NCI-H748 treated with DMSO at 0.1 percent for 48 hours (cell line): ENCODE data around the gene SLC66A1.

ENCODE experiments used
- DNase-seq: peaks from one replicate; lab custom pipeline; 2025; lab: John Stamatoyannopoulos, UW

Gene SLC66A1

DNA sequence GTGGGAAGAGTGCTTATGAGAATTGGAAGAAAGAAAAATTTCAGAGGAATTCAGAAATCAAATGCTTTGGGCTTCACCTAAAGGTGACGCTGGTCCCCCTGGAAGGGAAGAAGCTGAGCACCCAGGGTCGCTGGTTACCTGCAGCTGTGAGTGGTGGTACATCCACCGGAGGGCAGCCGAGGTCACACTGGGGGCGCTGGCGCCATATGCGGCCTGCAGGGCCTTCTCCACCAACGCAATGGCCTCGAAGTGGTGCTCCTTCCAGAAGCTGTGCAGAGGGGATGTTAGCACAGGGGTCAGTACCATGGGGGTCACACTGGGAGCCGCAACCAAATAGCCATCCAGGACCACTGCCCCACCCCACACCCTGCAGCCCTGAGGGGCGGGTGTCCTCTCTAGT, 6.2 kb upstream of the SLC66A1 start:
- DNase-seq = no peak

DNA sequence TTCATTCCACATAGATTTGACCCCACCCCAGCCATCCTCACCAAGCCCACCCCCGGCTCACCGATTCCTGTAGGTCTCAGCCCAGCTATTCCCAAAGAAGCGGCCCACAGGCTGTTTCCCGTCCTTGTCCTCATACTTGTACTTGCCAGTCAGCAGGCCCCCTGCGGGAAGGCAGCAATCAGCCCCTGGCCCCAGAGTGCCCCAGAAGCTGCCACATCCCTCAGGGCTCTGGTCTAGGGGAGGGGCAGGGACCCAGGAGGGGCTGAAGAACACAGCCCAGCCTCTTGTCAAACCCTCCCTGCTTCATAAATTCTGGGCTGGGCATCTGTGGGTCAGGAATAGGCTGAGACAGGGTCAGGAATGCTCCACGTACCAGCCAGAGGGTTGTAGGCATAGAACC, 5.2 kb upstream of the SLC66A1 start:
- DNase-seq = no peak

DNA sequence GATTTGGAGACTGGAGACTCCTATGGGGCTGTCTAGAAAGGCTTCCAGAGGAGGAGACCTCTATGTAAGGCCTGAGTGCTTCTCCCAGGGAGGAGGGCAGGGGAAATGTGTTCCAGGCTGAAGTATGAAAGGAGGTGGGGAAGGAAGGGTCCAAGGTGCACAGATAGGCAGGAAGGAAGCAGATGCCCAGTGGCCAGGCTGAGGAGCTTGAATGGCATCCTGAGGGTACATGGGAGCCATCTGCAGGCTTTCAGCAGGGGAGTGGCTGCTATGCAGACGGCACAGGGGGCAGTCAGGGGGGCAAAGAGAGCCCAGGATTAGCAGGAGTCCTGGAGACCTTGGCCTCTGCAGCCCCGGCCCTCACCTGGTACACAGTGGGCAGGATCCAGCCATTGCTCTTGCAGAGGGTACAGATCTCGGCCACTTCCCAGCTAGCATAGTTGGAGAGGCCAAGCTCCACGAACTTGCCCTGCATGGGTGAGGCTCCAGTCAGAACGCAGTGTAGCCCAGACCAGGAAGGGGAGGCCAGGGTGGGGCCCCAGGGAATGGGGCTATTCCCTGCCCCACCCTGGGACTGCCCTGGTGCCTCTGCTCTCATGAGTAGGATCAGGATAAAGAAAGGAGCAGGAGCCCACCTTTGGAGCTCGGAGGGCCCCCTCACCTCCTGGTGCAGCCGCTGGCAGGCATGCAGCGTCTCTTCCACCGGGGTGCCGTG, 4.2 kb upstream of the SLC66A1 start:
- no peak for DNase-seq

DNA sequence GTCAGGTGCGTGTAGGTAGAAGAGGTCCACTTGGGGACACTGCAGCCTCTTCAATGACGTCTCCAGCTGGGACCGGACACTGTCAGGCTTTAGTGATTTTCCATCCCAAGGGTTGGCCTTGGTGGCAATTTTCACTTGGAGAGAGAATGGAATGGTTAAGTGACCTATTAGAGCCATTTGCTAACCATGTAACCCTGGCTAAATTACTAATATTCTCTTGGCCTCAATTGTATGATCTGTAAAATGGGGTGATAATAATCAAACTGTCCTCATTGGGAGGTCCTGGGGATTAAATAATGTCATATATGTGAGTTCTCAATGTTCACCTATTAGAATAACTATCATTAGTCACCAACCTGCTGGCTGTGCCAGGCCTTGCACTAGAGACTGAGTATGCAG, 3.6 kb upstream of the SLC66A1 start:
- DNase-seq = no peak

DNA sequence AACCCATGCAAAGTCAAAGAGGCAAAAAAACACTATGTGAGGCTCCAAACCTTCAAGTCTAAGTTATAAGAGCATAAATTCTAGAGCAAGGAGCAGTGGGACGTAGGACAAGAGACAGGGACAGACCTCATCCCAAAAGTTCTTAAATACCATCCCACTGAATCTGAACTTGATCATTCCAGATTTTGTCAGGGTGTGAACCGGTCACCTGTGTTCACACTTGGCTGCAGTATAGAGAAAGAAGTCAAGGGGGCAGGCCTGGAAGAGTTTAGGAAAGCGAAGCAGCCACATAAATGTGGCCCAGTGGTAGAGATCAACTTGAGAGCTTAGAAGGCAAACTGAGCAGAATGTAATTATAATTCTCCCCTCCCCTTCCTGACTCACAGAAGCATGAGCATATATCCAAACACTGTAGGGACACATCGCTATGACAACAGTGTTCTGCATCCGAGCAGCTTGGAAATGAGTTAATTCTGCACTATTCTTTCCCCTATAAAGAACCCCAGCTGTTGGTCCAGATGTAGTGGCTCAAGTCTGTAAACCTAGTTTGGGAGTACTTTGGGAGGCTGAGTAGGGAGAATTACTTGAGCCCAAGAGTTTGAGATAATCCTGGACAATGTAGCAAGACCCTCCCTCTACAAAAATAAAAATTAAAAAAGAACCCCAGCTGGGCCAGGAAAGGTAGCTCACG, 2.9 kb upstream of the SLC66A1 start:
- no peak for DNase-seq

DNA sequence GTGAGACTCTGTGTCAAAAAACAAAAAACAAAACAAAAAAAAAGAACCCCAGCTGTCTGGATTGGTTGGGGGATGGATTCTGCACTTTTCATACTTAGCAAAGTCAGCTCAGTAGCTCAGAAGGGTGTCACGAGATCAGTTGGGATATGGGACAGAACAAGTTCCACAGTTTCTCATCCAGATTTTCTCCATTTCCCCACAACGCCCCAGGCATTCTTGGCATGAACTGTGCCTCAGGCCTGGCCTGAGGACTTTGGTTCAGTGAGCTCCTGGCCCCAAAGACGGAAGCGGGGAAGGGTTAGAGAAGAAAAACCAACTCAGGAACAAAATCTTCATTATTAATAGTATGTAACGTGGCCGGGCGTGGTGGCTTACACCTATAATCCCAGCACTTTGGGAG, 2.1 kb upstream of the SLC66A1 start:
- DNase-seq = no peak

DNA sequence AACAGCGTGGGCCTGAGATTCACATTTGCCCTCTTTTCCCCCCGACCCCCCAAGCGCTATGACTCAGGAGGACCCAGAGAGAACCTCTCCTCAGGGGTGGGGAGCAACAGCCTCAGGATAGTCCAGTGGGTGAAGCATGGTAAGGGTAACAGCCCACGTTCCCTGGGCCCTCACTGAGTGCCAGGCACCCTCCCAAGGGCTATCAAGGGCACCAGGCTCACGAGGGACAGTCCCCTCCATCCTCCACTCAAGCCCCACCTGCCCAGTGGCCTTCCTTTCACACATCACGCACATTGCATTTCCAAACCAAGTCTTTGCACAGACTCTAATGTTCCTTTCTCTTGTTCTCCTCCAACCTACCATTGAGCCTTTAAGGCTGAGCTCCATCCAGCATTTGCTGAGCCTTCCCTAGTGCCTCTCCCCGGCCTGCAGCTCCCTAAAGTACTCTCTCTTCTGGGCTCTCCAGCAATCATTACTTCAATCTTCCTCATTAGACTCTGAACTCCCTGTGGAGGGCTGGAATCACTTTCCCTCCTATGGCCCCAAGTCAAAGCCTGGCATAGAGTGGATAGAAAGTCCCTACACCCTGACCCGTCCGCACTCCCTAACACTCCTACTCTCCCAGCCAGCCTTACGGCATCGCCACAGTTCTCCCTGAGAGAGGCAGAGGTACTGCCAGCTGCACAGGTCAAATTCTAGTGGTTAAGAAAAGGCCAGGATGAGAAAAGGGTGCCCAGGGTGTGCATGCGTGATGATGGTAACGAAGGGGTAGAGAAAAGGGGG, 1.2 kb upstream of the SLC66A1 start:
- no peak for DNase-seq

DNA sequence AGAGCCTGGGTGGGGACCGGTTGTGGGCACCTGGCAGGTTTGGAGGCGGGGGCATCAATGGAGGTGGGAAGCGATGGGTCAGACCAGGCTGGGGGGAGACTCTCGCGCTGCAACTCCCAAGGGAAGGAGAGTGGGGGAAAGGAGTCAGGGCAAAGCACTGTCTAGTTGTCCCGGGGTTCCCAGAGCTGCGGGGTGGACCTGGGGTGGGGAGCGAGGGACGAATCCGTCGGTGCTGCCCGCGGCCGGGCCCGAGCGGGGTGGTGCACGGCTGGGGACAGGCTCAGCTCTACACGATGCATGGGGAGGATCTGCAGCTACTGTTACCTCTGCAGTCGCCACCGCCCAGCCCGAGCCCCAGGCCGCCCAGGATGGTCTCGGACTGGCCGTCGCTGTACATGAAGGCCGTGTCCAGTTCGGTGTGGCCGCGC, 609 bp upstream of the SLC66A1 start:
- DNase-seq = no peak

DNA sequence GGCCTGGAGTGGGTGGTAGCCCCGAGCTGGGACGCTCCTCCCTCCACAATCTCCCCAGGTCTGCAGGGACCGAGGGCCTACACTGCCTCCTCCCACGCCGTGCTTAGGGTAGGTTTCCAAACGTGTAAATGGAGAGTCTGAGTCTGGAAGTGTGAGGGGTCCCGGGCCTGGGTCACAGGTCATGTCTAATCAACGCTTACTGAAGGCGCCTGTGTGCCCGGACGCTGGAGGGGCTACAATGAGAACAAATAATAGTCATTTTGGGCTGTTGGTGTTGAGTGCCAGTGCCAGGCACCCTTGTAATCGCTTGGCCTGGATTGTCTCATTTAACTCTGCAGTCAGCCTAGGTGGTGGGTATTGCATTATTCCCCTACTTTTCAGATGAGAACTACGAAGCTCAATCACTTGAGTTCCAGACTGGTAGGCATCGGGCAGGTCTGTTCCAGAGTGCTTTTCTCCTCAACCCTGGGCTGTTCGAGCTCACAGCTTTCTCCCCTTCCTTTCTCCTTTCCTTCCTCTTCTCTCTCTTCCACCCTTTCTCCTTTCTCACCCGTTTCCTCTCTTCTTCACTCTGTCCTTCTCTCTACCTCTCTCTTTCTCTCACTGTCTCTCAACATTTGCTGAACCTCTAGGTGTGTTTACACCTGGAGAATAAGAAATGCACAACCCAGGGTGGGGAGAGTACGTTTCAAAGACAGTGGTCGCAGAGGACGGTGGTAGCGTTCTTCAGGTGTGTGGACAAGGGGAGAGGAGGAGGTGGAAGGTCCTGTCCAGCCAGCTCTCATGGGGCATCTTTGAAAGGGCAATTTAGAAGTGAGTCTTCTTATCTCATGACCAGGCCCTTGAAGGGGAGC, 883 bp downstream of the SLC66A1 start:
- no peak for DNase-seq

DNA sequence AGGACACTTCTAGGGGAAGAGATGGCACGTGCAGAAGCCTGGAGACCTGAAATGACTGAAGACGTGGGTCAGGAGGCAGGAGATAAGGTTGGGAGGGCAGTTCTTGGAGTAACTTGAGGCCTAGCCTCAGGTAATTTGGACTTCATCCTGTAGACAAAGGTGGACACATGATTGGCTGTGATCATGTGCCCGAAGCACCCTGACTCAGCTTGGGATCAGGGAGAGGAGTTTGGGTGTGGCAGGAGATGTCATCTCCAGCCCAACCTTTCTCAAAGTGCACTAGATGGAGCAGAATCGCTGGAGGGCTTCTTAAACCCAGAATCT, 1.5 kb downstream of the SLC66A1 start:
- no peak for DNase-seq

DNA sequence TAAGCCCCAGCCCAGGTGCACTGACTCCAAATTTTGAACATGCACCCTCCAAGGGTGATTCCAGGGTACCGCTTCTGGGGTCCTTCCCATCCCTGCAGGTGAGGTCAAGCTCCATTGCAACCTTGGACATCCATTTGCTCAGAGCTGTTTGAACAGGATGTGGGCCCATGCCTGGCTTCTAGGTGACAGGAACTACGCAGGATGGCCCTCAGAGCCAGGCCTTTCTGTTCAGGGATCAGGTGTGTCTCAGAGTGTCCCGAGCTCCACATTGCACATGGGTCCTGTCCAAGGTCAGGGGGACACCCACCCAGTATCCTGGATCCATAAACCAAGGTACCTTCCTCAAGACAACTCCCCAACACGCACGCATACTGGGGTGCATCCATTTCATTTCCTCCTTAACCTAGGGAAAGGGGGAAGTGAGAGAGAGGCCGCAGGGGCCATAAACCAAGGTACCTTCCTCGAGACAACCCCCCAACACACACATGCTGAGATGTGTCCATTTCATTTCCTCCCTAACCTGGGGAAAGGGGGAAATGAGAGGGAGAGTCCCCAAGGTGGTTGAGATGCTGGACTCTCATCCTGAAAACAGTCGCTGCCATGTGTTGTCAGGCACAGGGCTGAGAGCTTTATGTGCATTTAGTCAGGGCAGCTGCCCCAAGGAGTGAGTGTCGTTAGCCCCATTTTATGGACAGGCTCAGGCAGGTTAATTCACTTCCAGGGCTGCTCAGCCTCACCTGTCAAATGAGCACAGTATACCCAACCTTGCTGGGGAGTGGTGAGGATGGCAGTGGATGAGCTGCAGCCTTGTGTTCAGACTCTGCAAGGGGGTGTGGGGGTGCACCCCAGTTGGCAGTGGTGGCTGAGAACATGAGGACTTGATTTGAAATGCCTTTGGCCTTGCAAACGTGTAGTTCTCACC, 2.1 kb downstream of the SLC66A1 start:
- DNase-seq = no peak

DNA sequence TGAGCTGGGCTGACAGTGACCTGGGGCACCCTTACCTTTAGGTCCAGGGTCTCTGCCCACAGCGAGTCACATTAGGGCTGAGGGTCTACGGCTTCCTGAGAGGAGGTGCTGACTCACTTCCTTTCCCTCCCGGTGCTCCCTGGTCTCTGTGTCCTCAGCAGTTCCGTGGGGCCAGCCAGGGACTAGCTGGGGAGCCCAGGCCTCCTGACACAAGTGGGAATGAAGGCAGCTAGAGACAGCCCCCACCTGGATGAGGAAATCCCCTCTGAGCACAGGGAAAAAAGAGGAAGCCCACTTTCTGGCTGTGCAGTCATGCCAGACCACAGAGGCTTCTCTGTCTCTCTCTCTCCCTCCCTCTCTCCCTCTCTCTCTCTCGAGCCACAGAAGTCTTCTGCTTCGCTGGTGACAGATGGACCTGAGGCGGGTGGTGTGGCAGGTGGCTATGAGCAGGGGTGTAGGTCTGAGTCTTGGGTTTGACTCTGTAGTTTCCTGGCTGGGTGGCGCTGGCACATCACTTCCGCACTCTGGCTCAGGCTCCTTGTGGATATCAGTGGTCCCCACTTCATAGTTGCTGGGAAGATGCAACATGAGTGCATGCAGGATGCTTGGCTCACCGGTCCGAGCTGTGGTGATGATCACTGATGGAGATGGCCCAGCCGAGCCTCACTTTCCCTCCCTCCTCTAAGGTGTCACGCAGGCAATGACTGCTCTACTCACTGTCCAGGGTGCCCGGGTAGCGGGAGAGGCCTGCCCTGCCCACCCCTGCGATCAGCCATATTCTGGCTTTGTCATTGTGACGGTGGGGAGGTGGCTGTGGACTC, 3.5 kb downstream of the SLC66A1 start:
- DNase-seq = no peak

DNA sequence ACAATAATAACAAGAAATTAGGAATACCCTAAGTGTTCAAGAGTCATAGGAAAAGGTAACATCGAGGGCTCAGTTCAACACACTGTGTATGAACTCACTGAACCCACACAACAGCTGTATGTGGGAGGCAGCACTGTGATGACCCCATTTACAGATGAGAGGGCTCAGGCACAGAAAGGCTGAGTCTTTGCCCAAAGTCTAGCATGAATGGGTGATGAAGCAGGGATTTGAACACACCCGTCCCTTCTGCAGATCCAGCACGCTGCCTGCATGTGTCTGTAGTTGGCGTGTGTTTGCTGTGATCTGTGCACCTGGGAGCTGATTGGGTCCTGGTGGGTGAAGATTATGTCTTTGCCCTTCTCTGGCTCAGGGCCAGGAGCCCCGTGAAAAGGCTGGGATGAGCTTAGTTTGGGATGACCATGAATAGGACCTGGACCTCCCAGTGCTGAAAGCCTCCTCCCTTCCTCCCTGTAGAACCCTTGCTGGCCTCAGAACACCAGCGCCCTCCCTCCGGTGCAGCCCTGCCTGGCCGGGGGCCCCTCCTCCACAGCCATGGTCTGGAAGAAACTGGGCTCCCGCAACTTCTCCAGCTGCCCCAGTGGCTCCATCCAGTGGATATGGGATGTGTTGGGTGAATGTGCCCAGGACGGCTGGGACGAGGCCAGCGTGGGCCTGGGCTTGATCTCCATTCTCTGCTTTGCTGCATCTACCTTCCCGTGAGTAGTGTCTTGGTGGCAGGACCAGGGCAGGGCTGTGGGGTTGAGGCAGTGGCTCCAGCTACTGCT, 5.2 kb downstream of the SLC66A1 start:
- DNase-seq = no peak

DNA sequence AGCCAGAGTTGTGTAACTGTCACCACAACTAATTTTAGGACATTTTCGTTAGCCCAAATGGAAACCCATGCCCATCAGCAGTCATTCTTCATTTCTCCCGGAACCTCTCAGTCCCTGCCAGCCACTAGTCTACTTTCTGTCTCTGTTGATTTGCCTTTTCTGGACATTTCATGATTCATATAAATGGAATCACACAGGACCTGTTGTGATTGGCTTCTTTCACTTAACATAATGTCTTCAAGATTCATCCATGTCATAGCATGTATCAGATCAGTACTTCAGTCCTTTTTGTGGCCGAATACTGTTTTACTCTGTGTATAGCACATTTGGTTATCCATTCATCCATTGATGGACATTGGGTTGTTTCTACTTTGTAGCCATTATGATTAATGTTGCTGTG, 7.1 kb downstream of the SLC66A1 start:
- no peak for DNase-seq

DNA sequence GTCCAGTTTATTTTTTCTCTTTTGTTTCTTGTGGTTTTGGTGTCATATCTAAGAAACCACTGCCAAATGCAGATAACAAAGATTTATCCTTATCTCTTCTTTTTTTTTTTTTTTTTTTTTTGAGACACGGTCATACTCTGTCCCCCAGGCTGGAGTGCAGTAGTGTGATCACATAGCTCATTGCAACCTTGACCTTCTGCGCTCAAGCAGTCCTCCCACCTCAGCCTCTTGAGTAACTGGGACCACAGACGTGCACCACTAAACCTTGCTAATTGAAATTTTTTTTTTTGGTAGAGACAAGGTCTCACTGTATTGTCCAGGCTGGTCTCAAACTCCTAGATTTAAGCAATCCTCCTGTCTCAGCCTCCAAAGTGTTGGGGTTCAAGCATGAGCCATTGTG, 8.9 kb downstream of the SLC66A1 start:
- DNase-seq = no peak

DNA sequence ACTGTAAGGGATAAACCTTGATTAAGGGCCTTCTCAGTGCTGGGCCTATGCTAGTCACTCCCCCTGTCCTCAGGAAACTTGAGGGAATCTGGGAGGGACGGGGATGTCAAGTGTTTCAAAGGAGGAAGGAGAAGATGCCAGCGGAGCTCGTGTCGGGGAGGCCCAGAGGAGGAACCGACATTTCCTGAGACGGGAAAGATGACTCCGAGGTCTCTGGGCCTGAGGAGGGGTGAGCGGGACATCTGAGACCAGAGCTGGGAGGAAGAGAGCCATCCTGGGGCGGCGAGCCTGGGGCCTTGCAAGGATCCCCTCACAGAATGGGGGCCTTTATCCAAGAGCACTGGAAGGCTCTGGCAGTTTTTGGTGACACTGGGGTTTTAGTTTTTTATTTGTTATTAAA, 10.4 kb downstream of the SLC66A1 start:
- no peak for DNase-seq

DNA sequence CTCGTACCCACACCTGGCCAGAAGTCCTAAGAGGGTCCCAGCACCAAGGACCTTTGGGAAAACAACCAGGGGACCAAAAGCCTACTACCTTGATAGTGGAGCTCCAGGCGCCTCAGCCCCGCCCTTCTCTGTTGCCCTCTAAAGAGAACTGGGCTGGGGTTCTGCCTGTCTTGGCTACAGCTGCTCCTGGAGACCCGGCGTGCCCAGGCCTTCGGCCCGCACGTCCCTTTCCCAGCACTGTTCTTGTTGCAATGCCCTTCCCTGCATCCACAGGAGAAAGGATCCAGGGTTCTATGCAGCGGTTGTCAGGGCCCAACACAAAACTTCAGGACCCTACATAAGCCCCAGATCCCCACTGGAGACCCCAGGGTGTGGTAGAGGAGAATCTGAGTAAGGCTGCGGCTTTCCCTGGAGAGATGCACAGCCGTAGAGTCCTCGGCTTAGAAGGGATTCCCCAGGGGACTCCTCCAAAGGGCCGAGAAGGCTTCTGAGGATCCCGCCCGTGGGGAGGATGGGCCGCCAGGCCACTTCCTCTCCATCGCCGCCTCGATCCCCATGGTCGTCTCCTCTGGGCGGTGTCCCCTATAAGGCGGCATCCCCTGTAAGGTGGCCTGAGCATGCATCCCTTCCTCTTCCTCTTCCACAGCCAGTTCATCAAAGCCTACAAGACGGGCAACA, 12.0 kb downstream of the SLC66A1 start:
- no peak for DNase-seq

DNA sequence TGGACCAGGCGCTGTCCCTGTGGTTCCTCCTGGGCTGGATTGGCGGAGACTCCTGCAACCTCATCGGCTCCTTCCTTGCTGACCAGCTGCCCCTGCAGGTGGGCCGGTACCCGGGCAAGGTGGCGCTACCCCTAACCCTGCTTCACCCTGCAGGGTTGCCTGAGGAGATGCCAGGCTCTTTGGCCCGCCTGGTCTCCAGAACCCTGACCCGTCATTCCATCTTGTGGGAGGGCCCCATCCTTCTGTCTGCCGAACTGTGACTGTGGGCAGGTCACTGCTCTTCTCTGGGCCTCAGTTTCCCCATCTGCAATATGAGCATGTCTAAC, 12.5 kb downstream of the SLC66A1 start:
- no peak for DNase-seq

DNA sequence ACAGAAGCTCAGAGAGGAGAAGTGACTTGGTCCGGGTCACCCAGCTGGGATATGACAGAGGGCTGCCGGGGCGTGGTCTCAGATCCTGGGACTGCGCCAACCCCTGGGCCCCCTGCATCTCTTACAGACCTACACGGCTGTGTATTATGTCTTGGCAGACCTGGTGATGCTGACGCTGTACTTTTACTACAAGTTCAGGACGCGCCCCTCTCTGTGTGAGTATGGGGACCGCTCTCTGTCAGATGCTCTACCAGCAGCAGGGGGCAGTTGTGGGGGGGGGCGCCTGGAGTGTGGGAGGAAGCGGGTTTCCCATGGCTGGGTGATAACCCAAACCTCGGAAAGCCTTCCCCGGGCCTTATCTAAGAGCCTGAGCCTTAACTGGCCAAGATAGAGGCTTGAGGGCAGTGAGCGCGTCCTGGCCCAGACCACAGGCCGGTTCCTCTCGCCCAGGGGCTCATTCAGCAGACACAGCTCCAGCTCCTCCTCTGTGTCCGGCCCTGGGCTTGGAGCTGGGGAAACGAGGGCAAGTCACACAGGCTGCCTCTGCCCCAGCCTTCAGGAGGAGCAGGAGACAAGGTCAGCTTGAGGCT, 13.3 kb downstream of the SLC66A1 start:
- DNase-seq = no peak
